NCI-H2029 treated with DMSO at 0.1 percent for 48 hours (cell line): ENCODE results near the gene CPT1B.
A peak's percentile ranks its signal among the peaks of the same experiment; 100 is the strongest.
"Not testable (repeated sequence)": the region's sequence is repeated elsewhere in the genome, so short reads cannot be mapped to it uniquely, and the experiment has no call there.

Experiments
- DNase-seq: peaks from one replicate; lab custom pipeline; 2025; lab: John Stamatoyannopoulos, UW

Gene CPT1B

DNA sequence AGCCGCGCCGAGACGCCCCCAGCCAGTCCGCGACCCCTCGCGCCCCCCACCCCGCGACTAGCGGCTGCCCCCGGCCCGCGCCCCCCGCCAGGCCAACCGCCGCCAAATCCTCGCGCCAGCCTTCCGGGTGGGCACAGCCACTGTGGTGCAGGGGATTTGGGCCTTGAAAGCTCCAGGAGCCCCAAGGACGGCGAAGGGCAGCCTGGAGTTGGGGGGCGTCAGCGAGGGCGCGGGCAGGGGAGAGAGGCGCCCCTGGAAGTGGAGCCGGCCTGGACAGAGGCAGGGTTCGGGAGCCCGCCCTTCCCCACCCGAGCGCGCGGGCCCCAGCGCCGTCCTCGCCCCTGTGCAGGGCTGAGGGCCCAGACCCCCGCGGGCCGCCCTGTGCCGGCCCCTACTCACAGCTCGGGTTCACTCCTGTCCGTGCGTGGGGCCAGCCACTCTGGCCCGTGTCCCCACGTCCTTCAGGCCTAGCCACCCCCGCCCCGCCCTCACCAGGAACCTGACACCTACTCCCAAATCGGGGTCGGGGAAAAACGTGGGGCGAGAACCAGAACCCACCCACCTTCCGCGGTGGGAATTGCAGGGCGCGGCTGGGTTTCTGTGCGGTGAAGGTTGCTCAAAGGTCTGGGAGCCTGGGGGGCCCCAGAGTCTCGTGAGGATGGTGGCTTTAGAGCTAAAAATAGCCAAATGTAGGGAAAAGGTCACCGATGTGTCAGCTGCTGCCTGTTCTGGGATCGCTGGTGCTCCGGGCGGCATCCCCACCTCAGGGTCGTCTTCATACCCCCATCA, at the start of gene CPT1B:
Gene CPT1B, minus strand, starts transcription at position 441 of the 789 bp plus-strand sequence. CDS start 512 bp downstream, outside the sequence.
- no peak for DNase-seq

DNA sequence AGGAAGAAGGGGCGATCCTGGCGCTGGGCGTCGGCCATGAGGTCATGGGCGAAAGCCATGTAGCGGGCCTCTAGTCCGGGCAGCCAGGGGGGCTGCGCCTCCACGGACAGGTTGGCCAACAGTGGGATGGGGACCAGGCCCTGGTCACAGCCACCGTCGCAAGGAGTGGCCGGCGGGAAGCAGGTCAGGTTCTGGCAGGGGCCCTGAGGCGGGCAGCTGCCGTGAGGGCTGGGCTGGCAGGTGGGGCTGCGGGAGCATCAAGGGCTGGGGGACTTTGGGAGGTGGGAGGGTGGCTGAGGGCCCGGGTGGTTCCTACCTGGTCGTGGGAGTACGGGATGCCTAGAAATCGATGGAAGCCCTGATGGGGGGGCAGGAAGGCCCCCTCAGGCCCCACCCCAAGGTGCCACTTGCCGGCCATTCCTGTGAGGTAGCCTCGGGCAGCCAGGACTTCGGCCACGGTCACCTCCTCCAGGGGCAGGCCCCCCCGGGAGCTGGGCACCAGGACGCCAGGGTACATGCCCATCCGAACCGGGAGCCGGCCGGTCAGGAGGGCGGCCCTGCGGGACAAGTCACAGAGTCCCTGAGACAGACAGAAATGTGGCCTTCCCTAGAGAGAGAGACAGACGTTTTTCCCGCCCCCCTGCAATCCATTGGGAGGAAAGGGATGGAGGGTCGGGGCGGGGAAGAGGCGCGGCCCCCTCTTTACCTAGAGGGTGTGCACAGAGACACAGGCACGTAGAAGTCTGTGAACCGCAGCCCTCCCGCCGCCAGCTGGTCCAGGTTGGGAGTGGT, 48.8 kb upstream of the CPT1B start:
- no peak for DNase-seq

GRCh38 chr22:50626314-50626849, 48.2 kb upstream of the CPT1B start:
- DNase-seq, result no peak

DNA sequence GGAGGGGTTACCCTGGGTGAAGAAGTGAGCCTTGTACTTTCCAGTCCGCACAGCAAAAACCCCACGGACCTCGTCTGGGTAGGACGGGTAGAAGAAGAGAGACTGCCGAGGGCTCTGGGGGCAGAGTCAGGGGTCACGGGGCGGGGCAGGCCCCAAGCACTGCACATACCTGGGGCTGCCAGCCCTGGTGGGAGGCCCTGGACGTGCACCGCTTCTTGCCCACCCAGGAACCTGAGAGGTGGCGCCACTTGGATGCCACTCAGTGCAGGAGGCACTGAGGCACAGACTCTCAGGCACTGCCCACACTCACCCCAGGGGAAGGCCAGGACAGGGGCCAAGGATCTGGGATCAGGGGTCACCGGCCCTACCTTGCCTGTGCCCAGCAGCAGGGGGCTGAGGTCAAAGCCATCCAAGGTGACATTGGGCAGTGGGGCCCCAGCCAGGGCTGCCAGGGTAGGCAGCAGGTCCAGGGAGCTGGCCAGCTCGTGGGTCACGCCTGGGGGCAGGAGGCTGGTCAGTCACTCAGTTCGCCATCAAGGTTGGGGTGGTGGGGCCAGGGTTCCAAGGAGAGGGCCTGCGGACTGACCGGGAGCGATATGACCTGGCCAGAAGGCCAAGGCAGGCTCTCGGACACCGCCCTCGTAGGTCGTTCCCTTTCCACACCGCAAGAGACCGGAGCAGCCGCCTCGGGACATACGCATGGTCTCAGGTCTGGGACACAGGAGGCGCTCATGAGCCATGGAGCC, 47.5 kb upstream of the CPT1B start:
- DNase-seq, result no peak

DNA sequence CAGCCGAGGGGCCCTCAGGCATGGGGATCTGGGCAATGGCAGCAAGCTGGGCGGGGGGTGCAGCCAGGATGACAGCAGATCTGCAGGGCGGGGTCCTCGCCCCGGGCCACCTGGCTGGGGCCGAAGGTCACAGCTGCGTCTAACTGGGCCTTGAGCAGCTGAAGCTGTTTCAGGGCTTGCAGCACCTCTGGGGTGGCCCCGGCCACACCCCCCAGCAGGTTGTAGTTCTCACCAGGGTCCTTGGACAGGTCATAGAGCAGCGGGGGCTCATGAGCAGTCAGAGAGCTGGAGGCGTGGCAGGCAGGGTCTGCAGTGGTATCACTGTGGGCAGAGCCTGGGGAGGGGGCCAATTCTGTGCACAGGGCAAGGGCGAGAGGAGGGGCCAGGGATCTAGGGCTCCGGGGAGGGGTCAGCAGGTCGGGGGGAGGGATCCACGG, 46.9 kb upstream of the CPT1B start:
- no peak for DNase-seq

DNA sequence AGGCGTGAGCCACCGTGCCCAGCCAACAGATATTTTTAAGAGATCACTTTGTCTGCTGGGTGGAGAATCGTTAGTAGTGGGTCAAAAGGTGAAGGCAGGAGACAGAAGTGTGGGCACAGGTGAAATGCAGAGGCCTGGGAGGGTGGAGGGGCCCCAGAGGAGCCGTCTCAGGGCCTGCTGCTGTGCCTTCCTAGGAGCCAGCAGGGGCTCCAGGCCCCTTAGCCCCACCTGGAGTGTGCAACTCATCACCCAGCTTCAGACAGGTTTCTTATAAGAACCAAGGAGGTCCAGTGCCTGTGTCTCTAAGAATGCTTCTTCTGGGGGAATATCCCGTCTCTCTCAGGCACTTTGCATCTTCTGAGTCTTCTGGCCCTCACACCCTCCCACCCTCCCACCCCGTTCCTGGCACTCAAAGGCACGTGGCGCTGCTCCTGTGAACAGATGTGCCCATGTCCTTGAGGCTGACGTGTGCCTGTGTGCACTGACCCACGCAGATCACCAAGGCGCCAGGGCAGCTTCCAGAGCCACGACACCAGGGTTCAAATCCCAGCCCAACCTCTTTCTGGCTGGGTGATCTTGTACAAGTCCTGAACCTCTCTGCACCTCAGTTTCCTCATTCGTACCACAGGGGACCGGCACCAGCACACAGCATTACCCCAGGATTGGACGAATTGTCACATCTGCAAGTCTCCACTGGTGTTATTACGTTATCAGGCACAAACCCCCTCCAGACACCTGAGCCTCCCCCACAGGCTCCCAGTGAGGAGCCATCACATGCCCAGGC, 46.3 kb upstream of the CPT1B start:
- no peak for DNase-seq

- DNase-seq, result peak; percentile 57
Measured at GRCh38 chr22:50622723-50623327, 44.6 kb upstream of the CPT1B start.

GRCh38 chr22:50621948-50622722, 43.9 kb upstream of the CPT1B start:
- no peak for DNase-seq

DNA sequence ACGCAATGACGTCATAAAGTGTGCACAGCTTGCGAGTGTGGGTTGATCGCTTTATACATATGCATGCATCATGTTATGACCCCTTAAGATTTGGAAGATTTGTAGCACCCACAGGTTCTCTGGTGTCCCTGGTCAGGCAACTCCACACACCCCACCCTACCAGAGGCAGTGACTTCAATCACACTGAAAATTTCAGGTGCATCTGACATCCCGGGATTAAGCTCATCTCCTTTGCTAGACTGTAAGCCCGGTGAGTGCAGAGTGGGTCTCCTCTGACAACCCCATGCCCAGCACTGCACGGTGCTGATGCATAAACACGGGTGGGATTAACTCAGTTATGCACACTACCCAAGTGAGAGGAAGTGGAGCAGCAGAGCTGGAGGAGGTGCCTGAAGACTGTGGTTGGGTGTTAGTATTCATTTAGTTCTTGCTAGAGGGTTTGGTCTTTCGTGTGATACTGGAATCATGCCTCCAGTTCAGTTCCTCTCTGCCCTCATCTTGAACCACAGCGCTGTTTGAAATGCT, 43.2 kb upstream of the CPT1B start:
- peak; percentile 21 for DNase-seq

DNA sequence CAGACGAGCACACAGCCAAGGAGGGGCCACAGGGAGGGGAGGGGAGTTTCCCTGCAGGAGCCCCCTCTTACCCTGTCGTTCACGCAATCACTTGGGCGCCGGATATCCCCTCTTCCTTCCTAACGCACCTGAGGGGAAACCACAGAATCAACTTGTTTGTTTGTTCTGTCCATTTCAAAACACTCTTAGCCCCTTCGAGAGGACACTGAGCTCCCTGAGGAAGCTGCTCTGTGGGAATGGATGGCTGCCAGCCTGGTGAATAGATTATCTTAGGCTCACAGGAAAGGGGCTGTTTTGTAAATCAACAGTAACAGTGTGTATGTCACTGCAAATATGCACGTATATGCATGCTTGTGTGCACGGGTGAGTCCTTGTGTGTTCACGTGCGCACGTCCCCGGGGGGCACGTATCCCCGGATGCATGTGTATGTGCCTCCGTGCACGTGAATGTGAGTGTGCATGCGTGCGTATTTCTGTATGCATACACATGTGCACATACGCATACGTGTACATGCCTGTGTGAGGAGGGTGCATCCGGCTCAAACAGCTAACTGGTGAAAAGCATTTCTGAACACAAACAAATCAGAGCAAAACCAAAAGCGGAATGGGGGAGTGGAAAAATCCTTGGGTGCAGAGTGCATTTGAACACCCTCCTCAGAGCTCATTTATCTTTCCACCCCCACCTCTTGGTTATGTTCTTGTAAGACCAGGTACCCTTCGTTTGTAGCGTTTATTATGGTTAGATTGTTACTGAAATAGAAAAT, 42.5 kb upstream of the CPT1B start:
- peak; percentile 27 for DNase-seq

GRCh38 chr22:50614296-50614695, 36.1 kb upstream of the CPT1B start:
- DNase-seq, result not testable (repeated sequence)

DNA sequence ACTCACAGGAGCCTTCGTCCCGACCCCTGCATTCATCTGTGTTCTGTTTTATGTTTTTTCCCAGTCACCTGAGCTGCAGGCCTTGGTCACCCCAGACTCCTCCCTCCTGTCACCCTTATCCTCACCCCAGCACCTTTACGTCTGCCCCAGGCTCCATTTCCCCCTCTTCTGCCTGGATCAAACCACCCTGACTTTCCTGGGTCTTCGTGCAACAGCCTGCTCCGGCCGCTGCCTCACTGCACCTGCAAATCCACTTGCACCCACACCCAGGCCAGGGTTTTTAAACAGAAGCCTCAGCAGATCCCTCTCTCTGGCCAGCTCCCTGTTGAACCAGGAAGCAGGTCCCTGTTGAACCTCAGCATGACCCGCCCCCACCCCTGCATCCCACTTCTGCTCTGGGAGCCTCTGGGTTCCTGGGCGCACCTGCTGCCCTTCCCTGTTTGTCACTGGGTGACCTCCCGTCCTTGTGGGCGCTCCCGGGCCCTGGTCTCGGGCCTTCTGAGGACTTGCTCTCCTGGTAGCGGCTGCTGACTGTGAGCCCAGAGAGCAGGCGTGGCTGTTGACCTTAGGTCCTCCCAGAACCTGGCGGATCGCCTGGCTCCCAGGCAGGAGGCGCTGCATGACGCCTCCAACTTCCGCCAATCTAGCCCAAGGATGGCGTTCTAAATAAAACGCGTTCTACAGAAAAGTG, 35.2 kb upstream of the CPT1B start:
- DNase-seq, result peak; percentile 18

GRCh38 chr22:50612528-50613221, 34.4 kb upstream of the CPT1B start:
- no peak for DNase-seq

DNA sequence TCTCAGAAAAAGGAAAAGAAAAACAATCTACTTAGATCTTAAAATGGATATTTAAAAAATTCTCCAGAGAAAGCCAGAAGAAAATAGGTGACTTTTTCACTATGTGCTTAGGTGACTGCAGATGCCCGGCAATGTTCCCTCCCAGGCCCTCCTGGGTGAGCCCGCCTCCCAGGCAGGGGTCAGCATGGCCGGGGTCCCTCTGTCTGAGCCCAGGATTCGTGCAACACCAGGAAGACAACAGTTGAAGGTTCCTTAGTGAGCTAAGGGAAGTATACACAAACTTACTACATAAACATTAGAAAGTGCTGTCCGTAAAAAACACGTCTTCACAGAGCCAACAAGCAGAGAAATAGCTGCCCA, 33.9 kb upstream of the CPT1B start:
- DNase-seq, result no peak

- DNase-seq, result no peak
Measured at GRCh38 chr22:50611341-50612060, 33.3 kb upstream of the CPT1B start.

GRCh38 chr22:50610581-50610980, 32.4 kb upstream of the CPT1B start:
- no peak for DNase-seq

GRCh38 chr22:50610041-50610451, 31.8 kb upstream of the CPT1B start:
- DNase-seq, result no peak
